A549 (cell line): ENCODE data around the gene CCDC106. TPM values are rescaled to one million over a fixed set of nuclear protein-coding genes. Genes with fewer than 3 reads are reported as not detected.

Source experiments
- ATAC-seq, 2 experiments: fragments of 200-7000 bp in 1 of 2; fragments of >200 bp in 1 of 2; cut with Nextera tagmentation in 1 of 2; cut with Tn5 transposase in 1 of 2; 3 replicates each; pipeline versions ENCODE4 v1.8.0 to v1.9.1; 2018 to 2020; ENCODE audit warnings: mild to moderate bottlenecking in 1 of 2, moderate library complexity in 1 of 2
- CTCF ChIA-PET: fragments of 300-600 bp; sonication (Branson Sonifier 250); formaldehyde crosslinking; extraction: SDS; loops from one replicate; lab custom pipeline; 2021; ENCODE audit warnings: antibody characterized with exemption, inconsistent platforms; lab: Yijun Ruan, JAX
- POLR2A ChIA-PET: fragments of 350-600 bp; formaldehyde crosslinking; extraction: SDS; loops from one replicate; lab custom pipeline; 2021; ENCODE audit warnings: antibody characterized with exemption, inconsistent platforms; lab: Yijun Ruan, JAX
- DNase-seq, 2 experiments: peaks; one replicate each; pipeline versions ENCODE4 v3.0.0 to v3.0.0-alpha.2; 2011 to 2016; ENCODE audit warnings: low read depth in 1 of 2, low spot score in 1 of 2
- FAIRE-seq: peaks from 2 replicates; lab custom pipeline; 2011; peaks lifted over from hg19 to GRCh38; lab: Jason Lieb, UNC
- H3K27ac ChIP-seq, 2 experiments: fragments of >200 bp; sonication (Bioruptor Twin); formaldehyde crosslinking; 3 replicates each; pipeline ENCODE4 v1.5.1; 2016 to 2017
- H3K4me1 ChIP-seq: fragments of >200 bp; sonication (Bioruptor Twin); formaldehyde crosslinking; 3 replicates; pipeline ENCODE4 v1.6.1; 2016
- H3K4me2 ChIP-seq: fragments of >200 bp; sonication (Bioruptor Twin); formaldehyde crosslinking; 3 replicates; pipeline ENCODE4 v1.6.1; 2016
- H3K4me3 ChIP-seq: fragments of >200 bp; sonication (Bioruptor Twin); formaldehyde crosslinking; 3 replicates; pipeline ENCODE4 v1.5.1; 2016
- H3K9me3 ChIP-seq: fragments of >200 bp; sonication (Bioruptor Twin); formaldehyde crosslinking; 3 replicates; pipeline ENCODE4 v1.6.1; 2016
- BCL3 ChIP-seq: fragments of >200 bp; sonication (Bioruptor Twin); formaldehyde crosslinking; IDR thresholded peaks from 3 replicates; pipeline ENCODE4 v1.6.1; 2016
- BHLHE40 ChIP-seq: IDR thresholded peaks from 2 replicates; pipeline ENCODE4 v1.6.1; 2012; ENCODE audit warnings: low read depth, low read length, inconsistent platforms
- CBX8 ChIP-seq: fragments of 200-600 bp; sonication (generic); IDR thresholded peaks from 2 replicates; pipeline ENCODE4 v1.6.1; 2016
- CTCF ChIP-seq: fragments of >200 bp; sonication (Bioruptor Twin); formaldehyde crosslinking; IDR thresholded peaks from 3 replicates; pipeline ENCODE4 v1.5.1; 2016
- EHMT2 ChIP-seq: fragments of 200-600 bp; sonication (generic); IDR thresholded peaks from 2 replicates; pipeline ENCODE4 v1.6.1; 2016; ENCODE audit warnings: antibody characterized with exemption, low read depth, mild to moderate bottlenecking, moderate library complexity
- ELK1 ChIP-seq: fragments of 150-350 bp; IDR thresholded peaks from 2 replicates; pipeline ENCODE4 v1.6.1; 2014; ENCODE audit warnings: low read depth, mild to moderate bottlenecking, low read length
- EP300 ChIP-seq, 2 experiments: fragments of >200 bp; sonication (Bioruptor Twin); formaldehyde crosslinking; IDR thresholded peaks; 2 replicates in 1 of 2; 3 replicates in 1 of 2; pipeline ENCODE4 v1.6.1; 2016 to 2017
- ESRRA ChIP-seq: fragments of 150-350 bp; IDR thresholded peaks from 2 replicates; pipeline ENCODE4 v1.6.1; 2014; ENCODE audit warnings: mild to moderate bottlenecking, low read length, borderline replicate concordance
- FOSB ChIP-seq: fragments of 250-450 bp; sonication (Bioruptor Pico); IDR thresholded peaks from 2 replicates; pipeline ENCODE4 v1.5.0; 2020; ENCODE audit warnings: mild to moderate bottlenecking, moderate library complexity
- FOSL2 ChIP-seq, 2 experiments: fragments of 450-650 bp in 1 of 2; fragments of >200 bp in 1 of 2; sonication (Bioruptor Twin) in 1 of 2; formaldehyde crosslinking; IDR thresholded peaks; 2 replicates each; pipeline versions ENCODE4 v1.5.0 to v1.6.1; 2016 to 2020; ENCODE audit warnings: mild to moderate bottlenecking in 1 of 2, moderate library complexity in 1 of 2
- GATA3 ChIP-seq: IDR thresholded peaks from 2 replicates; pipeline ENCODE4 v1.6.1; 2012; ENCODE audit warnings: borderline replicate concordance
- HOXA7 ChIP-seq: fragments of 250-450 bp; sonication (Bioruptor Pico); IDR thresholded peaks from 2 replicates; pipeline ENCODE4 v1.5.0; 2020; ENCODE audit warnings: mild to moderate bottlenecking, moderate library complexity
- JUN ChIP-seq, 2 experiments: fragments of >200 bp; sonication (Bioruptor Twin); formaldehyde crosslinking; IDR thresholded peaks; 2 replicates in 1 of 2; 3 replicates in 1 of 2; pipeline ENCODE4 v1.6.1; 2016 to 2017
- KDM1A ChIP-seq: fragments of 200-600 bp; sonication (generic); IDR thresholded peaks from 2 replicates; pipeline ENCODE4 v1.6.1; 2016; ENCODE audit warnings: low read depth, mild to moderate bottlenecking
- KDM5A ChIP-seq: fragments of 200-600 bp; sonication (generic); IDR thresholded peaks from 2 replicates; pipeline ENCODE4 v1.6.1; 2016; ENCODE audit warnings: antibody characterized with exemption, mild to moderate bottlenecking
- MAFK ChIP-seq: fragments of 450-650 bp; IDR thresholded peaks from 2 replicates; pipeline ENCODE4 v1.6.1; 2014; ENCODE audit not compliant: partially characterized antibody
- MAX ChIP-seq: IDR thresholded peaks from 2 replicates; pipeline ENCODE4 v1.6.1; 2012
- MAZ ChIP-seq: fragments of 150-350 bp; IDR thresholded peaks from 2 replicates; pipeline ENCODE4 v1.6.1; 2014; ENCODE audit warnings: antibody characterized with exemption, low read depth, low read length, borderline replicate concordance
- MYC ChIP-seq: IDR thresholded peaks from 2 replicates; pipeline ENCODE4 v1.6.1; 2012; ENCODE audit warnings: mild to moderate bottlenecking, inconsistent platforms, low read length, improper control_type of control experiment, borderline replicate concordance
- NFE2L2 ChIP-seq: fragments of 150-350 bp; conservative IDR thresholded peaks from 2 replicates; pipeline ENCODE4 v1.6.1; 2014; ENCODE audit warnings: low read length
- PHF8 ChIP-seq: fragments of 200-600 bp; sonication (generic); IDR thresholded peaks from 2 replicates; pipeline ENCODE4 v1.6.1; 2016; ENCODE audit warnings: low read depth, mild to moderate bottlenecking, antibody characterized with exemption, moderate library complexity, borderline replicate concordance
- POLR2A ChIP-seq: IDR thresholded peaks from 2 replicates; pipeline ENCODE4 v1.6.1; 2012; ENCODE audit warnings: mild to moderate bottlenecking, low read length
- POLR2AphosphoS2 ChIP-seq: conservative IDR thresholded peaks from 2 replicates; pipeline ENCODE4 v1.6.1; 2012; ENCODE audit warnings: low read length, improper control_type of control experiment, inconsistent platforms
- RAD21 ChIP-seq, 2 experiments: fragments of >200 bp in 1 of 2; sonication (Bioruptor Twin) in 1 of 2; formaldehyde crosslinking in 1 of 2; IDR thresholded peaks in 1 of 2; conservative IDR thresholded peaks in 1 of 2; 2 replicates in 1 of 2; 3 replicates in 1 of 2; pipeline ENCODE4 v1.6.1; 2012 to 2018; ENCODE audit warnings: inconsistent platforms in 1 of 2
- RCOR1 ChIP-seq: fragments of 150-350 bp; IDR thresholded peaks from 2 replicates; pipeline ENCODE4 v1.6.1; 2014; ENCODE audit warnings: antibody characterized with exemption, low read length, low read depth
- RFX5 ChIP-seq: fragments of 450-650 bp; IDR thresholded peaks from 2 replicates; pipeline ENCODE4 v1.7.1; 2014; ENCODE audit warnings: antibody characterized with exemption, mild to moderate bottlenecking, moderate library complexity
- SREBF2 ChIP-seq: fragments of 450-650 bp; IDR thresholded peaks from 2 replicates; pipeline ENCODE4 v1.6.1; 2014; ENCODE audit warnings: mild to moderate bottlenecking, moderate library complexity
- TFCP2L1 ChIP-seq: fragments of 250-450 bp; sonication (Bioruptor Pico); IDR thresholded peaks from 2 replicates; pipeline ENCODE4 v1.5.0; 2021; ENCODE audit warnings: mild to moderate bottlenecking
- ZSCAN20 ChIP-seq: fragments of 250-450 bp; sonication (Bioruptor Pico); IDR thresholded peaks from 2 replicates; pipeline ENCODE4 v1.8.0; 2022; ENCODE audit warnings: mild to moderate bottlenecking, moderate library complexity
- WGBS: methylation state at CpG from one replicate; pipeline ENCODE4 v1.1.6; 2017; ENCODE audit errors: missing lambda C conversion rate; 5-methylcytosine and 5-hydroxymethylcytosine counted together
- polyA plus RNA-seq, 4 experiments: library from polyadenylated mRNA; depleted of rRNA in 3 of 4; stranded (reverse); fragments of >200 nt; fragmentation: RNase III in 1 of 4; extraction: RNeasy Plus Mini Kit Qiagen cat#74134 plus additional on column Dnase treatment in 1 of 4; gene quantifications; 2 replicates in 3 of 4; 3 replicates in 1 of 4; pipeline ENCODE4 v1.2.3, GENCODE V29; 2011 to 2017
- TF ChIP-seq, protein P1 (sequence below): IDR thresholded peaks from 2 replicates; pipeline ENCODE4 v1.6.1; 2012

CCDC106 gene
- polyA plus RNA-seq, 2 of the 4 experiments (the other 2 are of a cell fraction), result 5.2 to 17.6 TPM

GRCh38 chr19:55674841-55675660, 27.0 kb downstream of the CCDC106 start, which contains the start of gene EPN1:
EPN1 (plus strand) TSS chr19:55675226; CDS start chr19:55678628, 3,402 bp downstream.
- Histone ChIP-seq H3K4me3 (peak within 1 kb of the TSS; percentile 93), H3K27ac (peak within 1 kb of the TSS; percentile 94 to 96), H3K9me3 (no peaks in the 10 kb centered on the region), H3K4me1 (peaks cover 54% of the 10 kb centered on the region), H3K4me2 (peak within 1 kb of the TSS; percentile 97)
- peak; percentile 98 to 99 for DNase-seq
- WGBS, result 2% methylated on average over 24 of the region's 101 CpGs
- TF ChIP-seq KDM1A (no peak), MAZ (peak; percentile 76; the same call in 1 of the 2 replicates), ELK1 (no peak), ZSCAN20 (CRISPR knock-in tag) (no peak), MYC (no peak), RCOR1 (no peak), MAX (peak; percentile 85), ESRRA (no peak), EHMT2 (no peak), TFCP2L1 (CRISPR knock-in tag) (0 out of 2 replicates have a peak, but pooled peaks have one; percentile 45), CTCF (no peak), BHLHE40 (0 out of 2 replicates have a peak, but pooled peaks have one; percentile 52), POLR2A (no peak; the same call in none of the 2 replicates), SREBF2 (no peak), KDM5A (peak; percentile 28; the same call in 1 of the 2 replicates), MAFK (no peak), JUN (IDR thresholded peaks at IDR 0.05) (peak; percentile 86 to 94; a peak in 4 of 5 replicates), HOXA7 (peak; percentile 72; the same call in 1 of the 2 replicates), FOSB (CRISPR knock-in tag) (0 out of 2 replicates have a peak, but pooled peaks have one; percentile 53), FOSL2 (IDR thresholded peaks at IDR 0.05) (no peak), FOSL2 (CRISPR knock-in tag; IDR thresholded peaks at IDR 0.05) (peak; percentile 7; the same call in 1 of the 2 replicates), NFE2L2 (no peak), BCL3 (0 out of 3 replicates have a peak, but pooled peaks have one; percentile 22), POLR2AphosphoS2 (peak; percentile 94), RFX5 (0 out of 2 replicates have a peak, but pooled peaks have one; percentile 66), RAD21 (conservative IDR thresholded peaks at IDR 0.05 in 1 of 2, IDR thresholded peaks at IDR 0.05 in 1 of 2) (no peak), CBX8 (no peak), PHF8 (no peak; the same call in 1 of the 2 replicates), EP300 (IDR thresholded peaks at IDR 0.05) (no peak), GATA3 (peak; percentile 29; the same call in 1 of the 2 replicates)
- TF ChIP-seq, protein P1, sequence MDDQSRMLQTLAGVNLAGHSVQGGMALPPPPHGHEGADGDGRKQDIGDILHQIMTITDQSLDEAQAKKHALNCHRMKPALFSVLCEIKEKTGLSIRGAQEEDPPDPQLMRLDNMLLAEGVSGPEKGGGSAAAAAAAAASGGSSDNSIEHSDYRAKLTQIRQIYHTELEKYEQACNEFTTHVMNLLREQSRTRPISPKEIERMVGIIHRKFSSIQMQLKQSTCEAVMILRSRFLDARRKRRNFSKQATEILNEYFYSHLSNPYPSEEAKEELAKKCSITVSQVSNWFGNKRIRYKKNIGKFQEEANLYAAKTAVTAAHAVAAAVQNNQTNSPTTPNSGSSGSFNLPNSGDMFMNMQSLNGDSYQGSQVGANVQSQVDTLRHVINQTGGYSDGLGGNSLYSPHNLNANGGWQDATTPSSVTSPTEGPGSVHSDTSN, result peak; percentile 93
- ChIA-PET CTCF (no interaction called here), POLR2A (interaction anchor here (0.8 kb wide), 1 partner anchor 20 kb away, joined by 3 read pairs; the partner anchor contains the start of gene U2AF2)
- no peak for FAIRE-seq
- ATAC-seq, result peak; percentile 83 to 85
